HFFc6 (cell line): ENCODE results near the gene DNAH11. TPM values are rescaled to one million over a fixed set of nuclear protein-coding genes. Genes with fewer than 3 reads are reported as not detected.

Experiments used
- DNase-seq: peaks from one replicate; pipeline ENCODE4 v3.0.0-alpha.2; 2018
- H3K27ac Mint-ChIP-seq: 2 replicates; pipeline ENCODE4 v1.8.0; 2020; ENCODE audit warnings: mild to moderate bottlenecking, mixed read lengths
- H3K27me3 Mint-ChIP-seq: 2 replicates; pipeline ENCODE4 v1.8.0; 2021; ENCODE audit warnings: mild to moderate bottlenecking, moderate library complexity, mixed read lengths; ENCODE audit not compliant: insufficient read depth
- H3K36me3 Mint-ChIP-seq: 2 replicates; pipeline ENCODE4 v1.8.0; 2021; ENCODE audit warnings: low read depth, mixed read lengths
- H3K4me1 Mint-ChIP-seq: 2 replicates; pipeline ENCODE4 v1.8.0; 2020; ENCODE audit warnings: low read depth, mixed read lengths
- H3K4me3 Mint-ChIP-seq: 2 replicates; pipeline ENCODE4 v1.8.0; 2020; ENCODE audit warnings: mild to moderate bottlenecking, moderate library complexity, mixed read lengths
- H3K9me3 Mint-ChIP-seq: 2 replicates; pipeline ENCODE4 v1.8.0; 2020; ENCODE audit warnings: mild to moderate bottlenecking, mixed read lengths
- total RNA-seq, 6 experiments: library from RNA; stranded (reverse); fragmentation: NEBNext Ultra II Directional; extraction: Animal tissue kit (Norgen Biotek cat#: 25700); gene quantifications; 2 replicates in 1 of 6; 3 replicates in 5 of 6; pipeline ENCODE4 v1.2.3, GENCODE V29; 2021
- TF ChIP-seq, protein P1 (sequence below): fragments of 200-600 bp; sonication (generic); IDR thresholded peaks from 2 replicates; pipeline ENCODE4 v1.5.0; 2021; ENCODE audit warnings: antibody characterized with exemption, mild to moderate bottlenecking

Gene DNAH11
- total RNA-seq, 6 experiments from 2014 or later: 1.2 to 2.4 (median 2.1) TPM

DNA sequence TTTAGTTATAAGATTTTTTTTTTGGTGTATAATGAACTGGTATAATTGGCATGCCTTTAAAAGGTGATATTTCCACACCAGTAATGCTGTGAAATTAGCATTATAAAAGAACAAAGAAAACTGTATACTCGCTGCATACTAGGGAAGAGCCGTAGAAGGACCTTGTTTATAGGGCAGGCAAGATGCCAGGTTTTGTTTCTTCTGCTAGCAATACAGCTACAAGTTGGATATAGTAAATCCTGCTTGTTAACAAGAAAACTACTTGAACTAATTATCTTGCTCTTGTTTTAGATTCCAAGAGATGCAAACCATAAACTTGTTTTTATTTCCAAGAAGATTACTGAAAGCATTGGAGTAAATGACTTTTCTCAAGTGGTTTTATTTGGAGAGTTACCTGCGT, 1.9 kb downstream of the DNAH11 start:
- Mint-ChIP-seq H3K27me3 (peaks cover 10% of the 10 kb centered on the region), H3K27ac (no peak overlapping the region), H3K9me3 (no peaks in the 10 kb centered on the region), H3K36me3 (no peaks in the 10 kb centered on the region), H3K4me3 (no peak overlapping the region), H3K4me1 (0 out of 2 replicates have a peak, but pooled peaks cover 5% of the 10 kb centered on the region)
- DNase-seq: no peak
- TF ChIP-seq, protein P1, sequence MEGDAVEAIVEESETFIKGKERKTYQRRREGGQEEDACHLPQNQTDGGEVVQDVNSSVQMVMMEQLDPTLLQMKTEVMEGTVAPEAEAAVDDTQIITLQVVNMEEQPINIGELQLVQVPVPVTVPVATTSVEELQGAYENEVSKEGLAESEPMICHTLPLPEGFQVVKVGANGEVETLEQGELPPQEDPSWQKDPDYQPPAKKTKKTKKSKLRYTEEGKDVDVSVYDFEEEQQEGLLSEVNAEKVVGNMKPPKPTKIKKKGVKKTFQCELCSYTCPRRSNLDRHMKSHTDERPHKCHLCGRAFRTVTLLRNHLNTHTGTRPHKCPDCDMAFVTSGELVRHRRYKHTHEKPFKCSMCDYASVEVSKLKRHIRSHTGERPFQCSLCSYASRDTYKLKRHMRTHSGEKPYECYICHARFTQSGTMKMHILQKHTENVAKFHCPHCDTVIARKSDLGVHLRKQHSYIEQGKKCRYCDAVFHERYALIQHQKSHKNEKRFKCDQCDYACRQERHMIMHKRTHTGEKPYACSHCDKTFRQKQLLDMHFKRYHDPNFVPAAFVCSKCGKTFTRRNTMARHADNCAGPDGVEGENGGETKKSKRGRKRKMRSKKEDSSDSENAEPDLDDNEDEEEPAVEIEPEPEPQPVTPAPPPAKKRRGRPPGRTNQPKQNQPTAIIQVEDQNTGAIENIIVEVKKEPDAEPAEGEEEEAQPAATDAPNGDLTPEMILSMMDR: no peak

GRCh38 chr7:21547501-21547900, 4.7 kb downstream of the DNAH11 start:
- H3K4me3 Mint-ChIP-seq: no peak overlapping the region
- H3K36me3 Mint-ChIP-seq: no peaks in the 10 kb centered on the region
- DNase-seq: no peak
- no peaks in the 10 kb centered on the region for H3K9me3 Mint-ChIP-seq
- TF ChIP-seq, protein P1: no peak
- H3K27ac Mint-ChIP-seq: no peak overlapping the region
- H3K27me3 Mint-ChIP-seq: peaks cover 7% of the 10 kb centered on the region
- H3K4me1 Mint-ChIP-seq: 0 out of 2 replicates have a peak, but pooled peaks cover 5% of the 10 kb centered on the region

- H3K27me3 Mint-ChIP-seq: peaks cover 7% of the 10 kb centered on the region
- H3K36me3 Mint-ChIP-seq: no peaks in the 10 kb centered on the region
- H3K4me1 Mint-ChIP-seq: 0 out of 2 replicates have a peak, but pooled peaks cover 5% of the 10 kb centered on the region
- TF ChIP-seq, protein P1: no peak
- H3K27ac Mint-ChIP-seq: no peak overlapping the region
- DNase-seq: no peak
- H3K4me3 Mint-ChIP-seq: no peak overlapping the region
- no peaks in the 10 kb centered on the region; the same call in 1 of the 2 replicates for H3K9me3 Mint-ChIP-seq
These were observed 5.7 kb downstream of the DNAH11 start for GRCh38 chr7:21548491-21548890.

GRCh38 chr7:21550076-21550475, 7.2 kb downstream of the DNAH11 start:
- Mint-ChIP-seq H3K27ac (no peak overlapping the region), H3K4me3 (no peak overlapping the region), H3K9me3 (no peaks in the 10 kb centered on the region; the same call in 1 of the 2 replicates), H3K36me3 (no peaks in the 10 kb centered on the region), H3K4me1 (no peaks in the 10 kb centered on the region), H3K27me3 (no peaks in the 10 kb centered on the region; the same call in 1 of the 2 replicates)
- TF ChIP-seq, protein P1: no peak
- DNase-seq: no peak

DNA sequence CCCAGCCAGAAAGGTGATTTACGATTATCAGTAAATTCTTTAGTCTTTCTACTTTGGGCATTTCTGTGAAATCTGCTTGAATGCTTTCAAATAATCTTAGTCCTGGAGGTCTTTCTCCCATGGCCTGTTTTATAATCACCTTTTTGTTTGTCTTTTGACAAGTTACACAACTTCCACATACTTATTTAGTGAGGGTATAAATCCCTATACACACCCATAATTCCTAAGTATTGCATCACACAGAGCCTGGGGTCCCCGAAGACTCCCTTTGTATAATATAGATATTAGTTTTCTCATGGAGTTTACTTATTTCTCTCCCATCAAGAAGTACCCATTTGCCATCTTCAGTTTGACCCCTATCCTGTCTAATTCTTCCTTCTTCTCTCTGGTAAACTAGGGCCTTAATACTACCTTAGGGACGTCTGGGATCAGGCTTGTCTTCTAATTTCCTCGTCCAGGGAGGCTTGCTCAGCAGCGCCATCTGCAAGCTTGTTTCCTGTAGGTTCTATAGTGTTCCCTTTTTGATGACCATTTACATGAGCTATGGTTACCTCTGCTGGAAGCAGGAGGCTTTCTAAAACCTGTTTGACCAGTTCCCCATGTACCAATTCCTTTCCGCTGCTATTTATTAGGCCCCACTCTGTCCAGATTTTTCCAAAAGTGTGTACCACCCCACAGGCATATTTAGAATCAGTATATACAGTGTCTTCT, 8.1 kb downstream of the DNAH11 start:
- Mint-ChIP-seq H3K27me3 (no peaks in the 10 kb centered on the region; the same call in 1 of the 2 replicates), H3K9me3 (no peaks in the 10 kb centered on the region; the same call in 1 of the 2 replicates), H3K36me3 (no peaks in the 10 kb centered on the region), H3K27ac (no peak overlapping the region), H3K4me3 (no peak overlapping the region), H3K4me1 (no peaks in the 10 kb centered on the region)
- TF ChIP-seq, protein P1: no peak
- DNase-seq: no peak
